Measurements from ENCODE around the gene SNX6. TPM values are rescaled to one million over a fixed set of nuclear protein-coding genes. Genes with fewer than 3 reads are reported as not detected.

The SNX6 gene
- polyA plus RNA-seq, 1 experiment: 59.7 TPM

- no peak for TF ChIP-seq CTCF (IDR thresholded peaks at IDR 0.05; ENCODE audit: insufficient read depth, low read depth, low read length)
- ChIA-PET CTCF (interaction anchor here (0.7 to 10.4 kb wide), 9 partner anchors 10 to 309 kb away, joined by 3 to 94 read pairs (median 10); no protein-coding TSS in a partner anchor), POLR2A (no interaction called here)
- H3K27me3 ChIP-seq (ENCODE audit: control insufficient read depth, insufficient read depth, low read length): no peaks in the 10 kb centered on the region
- H3K4me3 ChIP-seq (ENCODE audit: low read depth, low read length): no peak overlapping the region
- no peaks in the 10 kb centered on the region for H3K36me3 ChIP-seq (ENCODE audit: control insufficient read depth, insufficient read depth, low read length)
- DNase-seq (ENCODE audit: low read depth): no peak
Observed at GRCh38 chr14:34671716-34672115, 41.8 kb upstream of the SNX6 start.

- H3K4me3 ChIP-seq (ENCODE audit: low read depth, low read length): no peak overlapping the region
- ChIA-PET CTCF (interaction anchor here (10.4 kb wide), 1 partner anchor 56 kb away, joined by 94 read pairs; no protein-coding TSS in a partner anchor), POLR2A (no interaction called here)
- TF ChIP-seq CTCF (IDR thresholded peaks at IDR 0.05; ENCODE audit: insufficient read depth, low read depth, low read length): no peak
- H3K36me3 ChIP-seq (ENCODE audit: control insufficient read depth, insufficient read depth, low read length): no peaks in the 10 kb centered on the region
- no peaks in the 10 kb centered on the region for H3K27me3 ChIP-seq (ENCODE audit: control insufficient read depth, insufficient read depth, low read length)
- no peak for DNase-seq (ENCODE audit: low read depth)
Observed at GRCh38 chr14:34668111-34668510, 38.2 kb upstream of the SNX6 start.

GRCh38 chr14:34667007-34667406, 37.1 kb upstream of the SNX6 start:
- no peak for TF ChIP-seq CTCF (IDR thresholded peaks at IDR 0.05; ENCODE audit: insufficient read depth, low read depth, low read length)
- DNase-seq (ENCODE audit: low read depth): no peak
- Histone ChIP-seq H3K4me3 (ENCODE audit: low read depth, low read length) (no peak overlapping the region), H3K36me3 (ENCODE audit: control insufficient read depth, insufficient read depth, low read length) (no peaks in the 10 kb centered on the region), H3K27me3 (ENCODE audit: control insufficient read depth, insufficient read depth, low read length) (no peaks in the 10 kb centered on the region)
- ChIA-PET POLR2A (no interaction called here), CTCF (interaction anchor here (1.7 kb wide), 1 partner anchor 24 kb away, joined by 3 read pairs; no protein-coding TSS in a partner anchor)

- Histone ChIP-seq H3K4me3 (ENCODE audit: low read depth, low read length) (no peak overlapping the region), H3K36me3 (ENCODE audit: control insufficient read depth, insufficient read depth, low read length) (no peaks in the 10 kb centered on the region), H3K27me3 (ENCODE audit: control insufficient read depth, insufficient read depth, low read length) (no peaks in the 10 kb centered on the region)
- TF ChIP-seq CTCF (IDR thresholded peaks at IDR 0.05; ENCODE audit: insufficient read depth, low read depth, low read length): no peak
- POLR2A ChIA-PET: interaction anchor here (0.6 kb wide), 2 partner anchors 43 to 213 kb away, joined by 3 to 5 read pairs; no protein-coding TSS in a partner anchor
- CTCF ChIA-PET: interaction anchor here (0.9 to 1.7 kb wide), 2 partner anchors 23 to 57 kb away, joined by 3 read pairs; no protein-coding TSS in a partner anchor
- peak; percentile 37 for DNase-seq (ENCODE audit: low read depth)
Observed at GRCh38 chr14:34665785-34666435, 36.0 kb upstream of the SNX6 start.

- H3K4me3 ChIP-seq (ENCODE audit: low read depth, low read length): no peak overlapping the region
- no peaks in the 10 kb centered on the region for H3K27me3 ChIP-seq (ENCODE audit: control insufficient read depth, insufficient read depth, low read length)
- CTCF ChIA-PET: interaction anchor here (0.9 to 1.3 kb wide), 2 partner anchors 10 to 61 kb away, joined by 3 read pairs; no protein-coding TSS in a partner anchor
- no peaks in the 10 kb centered on the region for H3K36me3 ChIP-seq (ENCODE audit: control insufficient read depth, insufficient read depth, low read length)
- POLR2A ChIA-PET: no interaction called here
- no peak for DNase-seq (ENCODE audit: low read depth)
- TF ChIP-seq CTCF (IDR thresholded peaks at IDR 0.05; ENCODE audit: insufficient read depth, low read depth, low read length): no peak
Observed at GRCh38 chr14:34662561-34663088, 32.7 kb upstream of the SNX6 start.
